Breast epithelium (tissue), 4 donors: Measurements from ENCODE around the gene CENPO. TPM values are rescaled to one million over a fixed set of nuclear protein-coding genes. Genes with fewer than 3 reads are reported as not detected.

ENCODE experiments used
- DNase-seq, 2 donors: peaks; one replicate each; pipeline ENCODE4 v3.0.0-alpha.2; 2019; ENCODE audit warnings: low spot score in 2 of 2
- H3K27ac ChIP-seq, 2 donors: fragments of 200-600 bp; sonication (generic) in 1 of 2; one replicate each; pipeline ENCODE4 v1.5.1; 2016 to 2019; ENCODE audit warnings: mild to moderate bottlenecking in 1 of 2
- H3K27me3 ChIP-seq, 2 donors: fragments of 200-600 bp; sonication (generic) in 1 of 2; one replicate each; pipeline versions ENCODE4 v1.5.1 to v1.6.0; 2017 to 2019; ENCODE audit warnings: control low read depth in 1 of 2, mild to moderate bottlenecking in 1 of 2
- H3K36me3 ChIP-seq: fragments of 200-600 bp; one replicate; pipeline ENCODE4 v1.5.1; 2019
- H3K4me1 ChIP-seq, 2 donors: fragments of 200-600 bp; sonication (generic); one replicate each; pipeline ENCODE4 v1.5.1; 2016 to 2019; ENCODE audit warnings: control low read depth in 1 of 2
- H3K4me3 ChIP-seq, 3 donors: fragments of 200-600 bp; sonication (generic); 1 replicate in 2 of 3; 2 replicates in 1 of 3; pipeline ENCODE4 v1.5.1; 2016 to 2019; ENCODE audit warnings: mild to moderate bottlenecking in 3 of 3, moderate library complexity in 2 of 3
- H3K9me3 ChIP-seq, 2 donors: fragments of 200-600 bp; sonication (generic) in 1 of 2; one replicate each; pipeline ENCODE4 v1.5.1; 2016 to 2019; ENCODE audit warnings: control low read depth in 1 of 2
- CTCF ChIP-seq, 3 donors: fragments of 450-650 bp; IDR thresholded peaks; one replicate each; pipeline ENCODE4 v1.5.1; 2016 to 2017; ENCODE audit warnings: antibody characterized with exemption in 3 of 3, mild to moderate bottlenecking in 3 of 3, moderate library complexity in 3 of 3
- POLR2A ChIP-seq: fragments of 450-650 bp; IDR thresholded peaks from one replicate; pipeline ENCODE4 v1.6.1; 2016; ENCODE audit warnings: antibody characterized with exemption, mild to moderate bottlenecking, moderate library complexity
- POLR2AphosphoS5 ChIP-seq, 3 donors: sonication (generic); formaldehyde crosslinking; IDR thresholded peaks; one replicate each; pipeline ENCODE4 v1.6.1; 2017; ENCODE audit warnings: antibody characterized with exemption in 3 of 3
- intact Hi-C: fragments of 100-400 bp; cut with DNase I; formaldehyde crosslinking; loops from one replicate; pipeline ENCODE4 v1.15.1; 2023; ENCODE audit warnings: low total_unique reads
- total RNA-seq, 3 donors: library from RNA; depleted of rRNA; stranded (reverse); fragments of >200 nt; gene quantifications; one replicate each; pipeline ENCODE4 v1.1.0, GENCODE V29; 2016

CENPO gene
- total RNA-seq, 3 donors from 2014 or later, result 1.6 to 4.2 (median 1.8) TPM

- H3K27ac ChIP-seq, result peak overlapping the region in 1 of 2 donors; percentile 43
- peaks cover 3 to 9% of the 10 kb centered on the region in 2 donors for H3K4me1 ChIP-seq
- no peak overlapping the region for H3K4me3 ChIP-seq
- H3K36me3 ChIP-seq, result no peaks in the 10 kb centered on the region
- no peak for DNase-seq
- intact Hi-C loops, result no loop called here
- TF ChIP-seq CTCF (IDR thresholded peaks at IDR 0.05), result no peak
- no peak for TF ChIP-seq POLR2AphosphoS5 (IDR thresholded peaks at IDR 0.05)
- TF ChIP-seq POLR2A, result no peak
- H3K27me3 ChIP-seq, result no peaks in the 10 kb centered on the region
- no peaks in the 10 kb centered on the region for H3K9me3 ChIP-seq
Measured at GRCh38 chr2:24852431-24853020, 59.3 kb downstream of the CENPO start.

- DNase-seq, result no peak
- H3K27ac ChIP-seq, result peak overlapping the region in 1 of 2 donors; percentile 43
- intact Hi-C loops, result no loop called here
- H3K36me3 ChIP-seq, result no peaks in the 10 kb centered on the region
- no peaks in the 10 kb centered on the region for H3K27me3 ChIP-seq
- H3K9me3 ChIP-seq, result no peaks in the 10 kb centered on the region
- no peak overlapping the region for H3K4me3 ChIP-seq
- no peak for TF ChIP-seq POLR2A
- TF ChIP-seq POLR2AphosphoS5 (IDR thresholded peaks at IDR 0.05), result no peak
- TF ChIP-seq CTCF (IDR thresholded peaks at IDR 0.05), result no peak
- H3K4me1 ChIP-seq, result peaks cover 3 to 9% of the 10 kb centered on the region in 2 donors
Measured at GRCh38 chr2:24853046-24853445, 59.8 kb downstream of the CENPO start.

DNA sequence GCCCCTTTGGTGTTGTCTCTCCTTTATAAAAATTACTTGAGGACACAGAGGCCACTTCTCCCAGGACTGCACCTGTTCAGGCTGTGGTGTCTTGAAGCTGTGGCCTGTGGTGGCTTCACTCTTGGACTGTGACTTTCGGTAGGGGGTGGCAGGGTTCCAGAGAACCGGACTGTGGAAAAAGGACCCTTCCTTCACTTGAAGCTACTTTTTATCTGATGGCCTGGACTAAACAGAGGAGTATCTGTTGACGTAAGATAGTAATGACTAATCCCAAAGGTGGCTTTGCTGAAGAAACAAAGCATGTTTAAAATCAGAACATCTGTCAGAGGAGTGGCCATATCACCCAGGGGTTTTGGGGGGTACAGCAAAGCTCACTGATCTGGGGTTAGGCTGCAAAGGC lies 60.8 kb downstream of the CENPO start:
- H3K36me3 ChIP-seq, result no peaks in the 10 kb centered on the region
- TF ChIP-seq POLR2A, result no peak
- no peak for TF ChIP-seq POLR2AphosphoS5 (IDR thresholded peaks at IDR 0.05)
- TF ChIP-seq CTCF (IDR thresholded peaks at IDR 0.05), result no peak
- H3K9me3 ChIP-seq, result no peaks in the 10 kb centered on the region
- peak overlapping the region; percentile 40 to 89 for H3K27ac ChIP-seq
- H3K4me3 ChIP-seq, result no peak overlapping the region
- peaks cover 3 to 9% of the 10 kb centered on the region in 2 donors for H3K4me1 ChIP-seq
- intact Hi-C loops, result no loop called here
- no peak for DNase-seq
- no peaks in the 10 kb centered on the region for H3K27me3 ChIP-seq

DNA sequence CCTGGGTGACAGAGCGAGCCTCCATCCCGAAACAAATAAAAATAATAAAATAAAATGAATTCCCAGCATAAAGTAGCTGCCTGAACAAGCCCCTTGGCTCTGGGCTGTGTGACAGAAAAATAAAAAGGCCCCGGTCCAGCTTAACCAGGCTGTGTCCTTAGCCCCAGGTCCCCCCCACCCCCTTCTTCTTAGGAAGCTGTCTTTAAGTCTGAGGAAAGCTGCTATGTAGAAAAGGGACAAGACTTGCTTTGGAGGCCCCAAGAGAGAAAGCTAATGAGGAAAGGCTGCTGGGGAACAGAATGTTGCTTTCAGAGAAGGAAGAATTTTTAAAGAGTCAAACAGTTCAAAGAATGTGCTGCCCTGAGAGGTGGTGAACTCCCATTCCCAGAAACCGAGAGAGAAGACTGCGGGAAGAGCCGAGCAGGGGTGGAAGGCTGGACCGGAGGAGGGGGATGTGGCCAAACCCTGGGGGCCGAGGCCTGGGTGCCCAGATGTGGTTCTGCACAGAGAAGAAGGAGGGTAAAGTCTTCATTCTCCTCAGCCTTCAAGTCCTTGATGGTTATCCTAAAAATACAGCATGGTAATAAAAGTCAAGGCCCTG lies 61.9 kb downstream of the CENPO start:
- DNase-seq, result no peak
- intact Hi-C loops, result no loop called here
- Histone ChIP-seq H3K4me3 (no peak overlapping the region), H3K9me3 (no peaks in the 10 kb centered on the region), H3K27ac (peak overlapping the region; percentile 40 to 89), H3K4me1 (peaks cover 0 to 9% of the 10 kb centered on the region in 2 donors), H3K27me3 (no peaks in the 10 kb centered on the region), H3K36me3 (no peaks in the 10 kb centered on the region)
- TF ChIP-seq CTCF (IDR thresholded peaks at IDR 0.05), result no peak
- TF ChIP-seq POLR2AphosphoS5 (IDR thresholded peaks at IDR 0.05), result peak in 1 of 3 donors; percentile 55

DNA sequence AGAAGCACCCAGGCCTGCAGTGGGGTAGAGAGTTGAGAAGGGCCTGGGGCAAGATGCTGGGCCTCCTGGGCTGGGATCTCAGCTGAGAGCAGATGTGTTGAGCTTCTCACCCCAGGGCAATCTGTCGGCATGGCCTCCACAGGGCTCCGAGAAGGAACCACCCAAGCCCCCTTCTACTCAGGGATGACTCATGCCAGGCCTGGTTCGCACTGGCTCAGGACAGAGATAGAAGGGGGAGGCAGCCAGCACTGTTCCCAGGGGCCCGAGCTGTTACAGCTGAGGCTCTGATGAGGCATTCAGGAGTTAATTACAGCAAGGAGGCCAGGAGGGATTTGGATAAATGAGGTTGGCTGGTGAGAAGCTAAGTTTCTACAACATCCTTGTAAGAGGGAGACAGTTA lies 62.5 kb downstream of the CENPO start:
- peak in 1 of 3 donors; percentile 52 for TF ChIP-seq POLR2AphosphoS5 (IDR thresholded peaks at IDR 0.05)
- TF ChIP-seq POLR2A, result no peak
- H3K27ac ChIP-seq, result peak overlapping the region; percentile 40 to 88
- intact Hi-C loops, result no loop called here
- H3K9me3 ChIP-seq, result no peaks in the 10 kb centered on the region
- H3K27me3 ChIP-seq, result no peaks in the 10 kb centered on the region
- no peaks in the 10 kb centered on the region for H3K36me3 ChIP-seq
- no peak overlapping the region for H3K4me3 ChIP-seq
- no peak for DNase-seq
- peaks cover 0 to 9% of the 10 kb centered on the region in 2 donors for H3K4me1 ChIP-seq
